ENCODE results near the gene CCDC57. TPM values are rescaled to one million over a fixed set of nuclear protein-coding genes. Genes with fewer than 3 reads are reported as not detected.

Gene CCDC57
- total RNA-seq, 1 experiment from 2014 or later = 140 TPM

DNA sequence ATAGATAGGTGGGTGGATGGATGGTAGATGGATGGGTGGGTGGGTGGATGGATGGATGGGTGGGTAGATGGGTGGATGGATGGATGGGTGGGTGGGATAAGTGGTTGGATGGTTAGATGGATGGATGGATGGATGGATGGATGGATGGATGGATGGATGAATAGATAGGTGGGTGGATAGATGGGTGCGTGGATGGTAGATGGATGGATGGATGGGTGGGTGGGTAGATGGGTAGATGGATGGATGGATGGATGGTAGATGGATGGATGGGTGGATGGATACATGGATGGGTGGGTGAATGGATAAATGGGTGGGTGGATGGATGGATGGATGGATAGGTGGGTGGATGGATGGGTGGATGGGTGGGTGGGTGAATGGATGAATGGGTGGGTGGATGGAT, 64.6 kb downstream of the CCDC57 start:
- DNase-seq = no peak
- H4K20me1 ChIP-seq (ENCODE audit: insufficient read depth) = no peaks in the 10 kb centered on the region
- ChIA-PET POLR2A (ENCODE audit: unreplicated experiment) (no interaction called here), CTCF (no interaction called here)
- intact Hi-C loops (cut with micrococcal nuclease; ENCODE audit: unreplicated experiment) = no loop called here
- H3K9me3 ChIP-seq (ENCODE audit: insufficient read depth, low read depth) = no peaks in the 10 kb centered on the region
- H3K27me3 ChIP-seq (ENCODE audit: insufficient read depth, low read depth) = no peaks in the 10 kb centered on the region
- H3K27ac ChIP-seq = no peak overlapping the region
- H3K9me2 ChIP-seq (ENCODE audit: insufficient read depth) = no peaks in the 10 kb centered on the region
- no peaks in the 10 kb centered on the region for H3K79me2 ChIP-seq (ENCODE audit: low read depth)
- H2AFZ ChIP-seq = no peak overlapping the region
- no peaks in the 10 kb centered on the region for H3F3A ChIP-seq (ENCODE audit: insufficient read depth, low read depth)
- no peaks in the 10 kb centered on the region for H3K4me1 ChIP-seq (replicated peaks; ENCODE audit: insufficient read depth)
- H3K4me2 ChIP-seq = no peak overlapping the region
- TF ChIP-seq, protein P1, sequence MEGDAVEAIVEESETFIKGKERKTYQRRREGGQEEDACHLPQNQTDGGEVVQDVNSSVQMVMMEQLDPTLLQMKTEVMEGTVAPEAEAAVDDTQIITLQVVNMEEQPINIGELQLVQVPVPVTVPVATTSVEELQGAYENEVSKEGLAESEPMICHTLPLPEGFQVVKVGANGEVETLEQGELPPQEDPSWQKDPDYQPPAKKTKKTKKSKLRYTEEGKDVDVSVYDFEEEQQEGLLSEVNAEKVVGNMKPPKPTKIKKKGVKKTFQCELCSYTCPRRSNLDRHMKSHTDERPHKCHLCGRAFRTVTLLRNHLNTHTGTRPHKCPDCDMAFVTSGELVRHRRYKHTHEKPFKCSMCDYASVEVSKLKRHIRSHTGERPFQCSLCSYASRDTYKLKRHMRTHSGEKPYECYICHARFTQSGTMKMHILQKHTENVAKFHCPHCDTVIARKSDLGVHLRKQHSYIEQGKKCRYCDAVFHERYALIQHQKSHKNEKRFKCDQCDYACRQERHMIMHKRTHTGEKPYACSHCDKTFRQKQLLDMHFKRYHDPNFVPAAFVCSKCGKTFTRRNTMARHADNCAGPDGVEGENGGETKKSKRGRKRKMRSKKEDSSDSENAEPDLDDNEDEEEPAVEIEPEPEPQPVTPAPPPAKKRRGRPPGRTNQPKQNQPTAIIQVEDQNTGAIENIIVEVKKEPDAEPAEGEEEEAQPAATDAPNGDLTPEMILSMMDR (conservative IDR thresholded peaks at IDR 0.05) = no peak
- no peak for TF ChIP-seq EZH2 (IDR thresholded peaks at IDR 0.05; ENCODE audit: low read depth)
- no peaks in the 10 kb centered on the region for H3K36me3 ChIP-seq (ENCODE audit: low read depth)
- H3K4me3 ChIP-seq = no peak overlapping the region
- no TSS peak for BruUV-seq (replicated peaks)

DNA sequence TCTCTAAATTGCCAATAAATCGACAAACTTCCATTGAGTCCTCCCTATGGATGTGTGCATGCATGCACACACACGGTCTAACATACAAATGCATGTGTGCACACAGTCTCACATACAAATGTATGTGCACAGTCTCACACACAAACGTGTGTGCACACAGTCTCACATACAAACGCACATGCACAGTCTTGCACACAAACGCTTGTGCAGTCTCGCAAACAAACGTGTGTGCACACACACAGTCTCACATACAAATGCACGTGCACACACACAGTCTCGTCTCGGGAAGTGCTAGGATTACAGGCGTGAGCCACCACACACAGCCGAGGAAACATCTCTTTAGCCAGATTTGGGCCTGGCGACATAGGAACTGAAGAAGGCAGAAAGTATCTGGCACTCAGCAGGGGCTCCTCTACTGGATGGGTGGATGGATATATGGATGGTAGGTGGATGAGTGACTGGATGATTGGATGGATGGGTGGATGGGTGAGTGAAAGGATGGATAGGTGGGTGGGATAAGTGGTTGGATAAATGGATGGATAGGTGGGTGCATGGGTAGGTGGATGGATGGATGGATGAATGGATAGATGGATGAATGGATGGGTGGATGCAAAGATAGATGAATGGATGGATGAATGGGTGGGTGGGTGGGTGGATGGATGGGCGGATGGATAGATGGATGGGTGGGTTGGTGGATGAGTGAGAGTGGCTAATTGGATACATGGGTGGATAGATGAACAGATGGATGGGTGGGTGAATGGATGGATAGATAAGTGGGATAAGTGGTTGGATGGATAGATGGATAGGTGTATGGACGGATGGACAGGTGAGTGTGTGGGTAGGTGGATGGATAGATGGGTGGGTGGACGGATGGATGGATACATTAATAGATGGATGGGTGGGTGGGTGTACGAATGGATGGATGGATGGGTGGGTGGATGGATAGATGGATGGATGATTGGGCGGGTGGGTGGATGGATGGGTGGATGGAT, 65.7 kb downstream of the CCDC57 start:
- no peak overlapping the region for H3K4me3 ChIP-seq
- no peaks in the 10 kb centered on the region for H3K9me2 ChIP-seq (ENCODE audit: insufficient read depth)
- no TSS peak for BruUV-seq (replicated peaks)
- TF ChIP-seq, protein P1 (conservative IDR thresholded peaks at IDR 0.05) = no peak
- TF ChIP-seq EZH2 (IDR thresholded peaks at IDR 0.05; ENCODE audit: low read depth) = no peak
- intact Hi-C loops (cut with micrococcal nuclease; ENCODE audit: unreplicated experiment) = no loop called here
- no peak overlapping the region for H3K4me2 ChIP-seq
- H3F3A ChIP-seq (ENCODE audit: insufficient read depth, low read depth) = no peaks in the 10 kb centered on the region
- no peaks in the 10 kb centered on the region for H4K20me1 ChIP-seq (ENCODE audit: insufficient read depth)
- no peak for DNase-seq
- ChIA-PET CTCF (no interaction called here), POLR2A (ENCODE audit: unreplicated experiment) (no interaction called here)
- no peaks in the 10 kb centered on the region for H3K4me1 ChIP-seq (replicated peaks; ENCODE audit: insufficient read depth)
- H3K36me3 ChIP-seq (ENCODE audit: low read depth) = no peaks in the 10 kb centered on the region
- H2AFZ ChIP-seq = no peak overlapping the region
- H3K9me3 ChIP-seq (ENCODE audit: insufficient read depth, low read depth) = no peaks in the 10 kb centered on the region
- H3K27me3 ChIP-seq (ENCODE audit: insufficient read depth, low read depth) = no peaks in the 10 kb centered on the region
- no peak overlapping the region for H3K27ac ChIP-seq
- H3K79me2 ChIP-seq (ENCODE audit: low read depth) = no peaks in the 10 kb centered on the region

DNA sequence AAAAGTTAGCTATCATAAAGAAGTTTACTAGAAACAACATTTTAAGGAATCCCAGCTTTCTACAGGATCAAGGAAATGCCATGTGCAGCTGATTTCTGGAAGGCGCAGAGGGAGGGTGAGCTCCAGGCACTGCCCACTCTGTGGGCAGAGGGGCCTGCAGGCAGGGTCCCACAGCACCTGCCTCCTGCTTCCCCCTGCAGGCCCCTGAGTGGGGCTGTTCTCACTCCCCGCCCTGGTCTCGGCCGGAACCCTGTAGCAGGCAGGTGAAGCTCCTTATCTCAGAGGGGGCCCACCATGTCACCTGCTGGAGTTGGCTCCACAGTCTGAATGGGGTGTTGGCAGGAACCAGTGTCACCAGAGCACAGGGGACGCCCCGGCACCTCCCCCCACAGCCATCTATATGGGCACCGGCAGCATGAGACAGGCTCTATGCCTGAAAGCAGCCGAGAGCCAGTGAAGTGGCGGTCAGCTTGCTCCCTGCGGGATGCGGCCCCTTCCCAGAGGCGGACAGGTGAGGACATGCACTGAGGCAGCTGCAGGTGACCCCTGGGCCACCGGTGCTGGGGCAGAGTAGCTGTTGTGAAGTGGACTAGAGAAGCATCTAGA, 67.0 kb downstream of the CCDC57 start:
- no peak overlapping the region for H3K27ac ChIP-seq
- CTCF ChIA-PET = no interaction called here
- H3K4me2 ChIP-seq = no peak overlapping the region
- H3K9me2 ChIP-seq (ENCODE audit: insufficient read depth) = no peaks in the 10 kb centered on the region
- DNase-seq = no peak
- H2AFZ ChIP-seq = no peak overlapping the region
- H3K9me3 ChIP-seq (ENCODE audit: insufficient read depth, low read depth) = no peaks in the 10 kb centered on the region
- no peaks in the 10 kb centered on the region for H4K20me1 ChIP-seq (ENCODE audit: insufficient read depth)
- H3K36me3 ChIP-seq (ENCODE audit: low read depth) = no peaks in the 10 kb centered on the region
- no peaks in the 10 kb centered on the region for H3K79me2 ChIP-seq (ENCODE audit: low read depth)
- H3K4me1 ChIP-seq (replicated peaks; ENCODE audit: insufficient read depth) = no peaks in the 10 kb centered on the region
- TF ChIP-seq, protein P1 (conservative IDR thresholded peaks at IDR 0.05) = no peak
- no peak for TF ChIP-seq EZH2 (IDR thresholded peaks at IDR 0.05; ENCODE audit: low read depth)
- POLR2A ChIA-PET (ENCODE audit: unreplicated experiment) = interaction anchor here (0.6 to 0.7 kb wide), 2 partner anchors 108 to 280 kb away, joined by 4 to 10 read pairs; partner anchors contain the start of gene DCXR
- intact Hi-C loops (cut with micrococcal nuclease; ENCODE audit: unreplicated experiment) = no loop called here
- no peaks in the 10 kb centered on the region for H3F3A ChIP-seq (ENCODE audit: insufficient read depth, low read depth)
- H3K27me3 ChIP-seq (ENCODE audit: insufficient read depth, low read depth) = no peaks in the 10 kb centered on the region
- no peak overlapping the region for H3K4me3 ChIP-seq
- BruUV-seq (replicated peaks) = no TSS peak

Data from PC-9 (cell line).